DOHH2 (cell line): Measurements from ENCODE around the gene PRKN.

Experiments
- H3F3A ChIP-seq: fragments of 200-600 bp; sonication (generic), shearing (Covaris generic); 2 replicates; pipeline ENCODE4 v1.6.0; 2016; ENCODE audit warnings: antibody characterized with exemption, mild to moderate bottlenecking; ENCODE audit not compliant: control insufficient read depth, insufficient read depth
- H3K27ac ChIP-seq: fragments of 200-600 bp; sonication (generic); 2 replicates; pipeline ENCODE4 v1.5.1; 2014; ENCODE audit warnings: low read depth, mild to moderate bottlenecking, low read length, moderate library complexity
- H3K27me3 ChIP-seq: fragments of 200-600 bp; sonication (generic); 2 replicates; pipeline ENCODE4 v1.6.1; 2014; ENCODE audit warnings: mild to moderate bottlenecking, low read length, mixed read lengths; ENCODE audit not compliant: control insufficient read depth
- H3K36me3 ChIP-seq: fragments of 200-600 bp; sonication (generic); 2 replicates; pipeline ENCODE4 v1.6.1; 2014; ENCODE audit warnings: mild to moderate bottlenecking, low read length, moderate library complexity, mixed read lengths; ENCODE audit not compliant: control insufficient read depth
- H3K4me1 ChIP-seq: fragments of 200-600 bp; sonication (generic); 2 replicates; pipeline ENCODE4 v1.6.1; 2014; ENCODE audit warnings: mild to moderate bottlenecking, low read length, mixed read lengths; ENCODE audit not compliant: control insufficient read depth
- H3K4me2 ChIP-seq: fragments of 200-600 bp; sonication (generic); 2 replicates; pipeline ENCODE4 v1.6.0; 2014; ENCODE audit warnings: mild to moderate bottlenecking, low read length, moderate library complexity
- H3K4me3 ChIP-seq: fragments of 200-600 bp; sonication (generic); 2 replicates; pipeline ENCODE4 v1.5.1; 2014; ENCODE audit warnings: mild to moderate bottlenecking, low read length, mixed read lengths
- H3K79me2 ChIP-seq: fragments of 200-600 bp; sonication (generic); 2 replicates; pipeline ENCODE4 v1.6.1; 2014; ENCODE audit warnings: mild to moderate bottlenecking, low read length, mixed read lengths; ENCODE audit not compliant: control insufficient read depth
- H3K9me2 ChIP-seq: fragments of 200-600 bp; sonication (generic); replicated peaks from 2 replicates; pipeline ENCODE4 v1.6.1; 2014; ENCODE audit warnings: mild to moderate bottlenecking, low read length, mixed read lengths; ENCODE audit not compliant: control insufficient read depth
- H3K9me3 ChIP-seq: fragments of 200-600 bp; sonication (generic); 2 replicates; pipeline ENCODE4 v1.6.1; 2014; ENCODE audit warnings: antibody characterized with exemption, low read length, mixed read lengths; ENCODE audit not compliant: control insufficient read depth, insufficient read depth
- H4K20me1 ChIP-seq: fragments of 200-600 bp; sonication (generic); 2 replicates; pipeline ENCODE4 v1.6.0; 2014; ENCODE audit warnings: low read depth, mild to moderate bottlenecking, antibody characterized with exemption, low read length, moderate library complexity; ENCODE audit not compliant: control insufficient read depth, insufficient read depth
- EZH2phosphoT487 ChIP-seq: fragments of 200-600 bp; sonication (generic); IDR thresholded peaks from 2 replicates; pipeline ENCODE4 v1.6.1; 2017; ENCODE audit warnings: borderline replicate concordance, mild to moderate bottlenecking, antibody characterized with exemption, low read length, moderate library complexity, mixed read lengths
- TF ChIP-seq, protein P1 (sequence below): fragments of 200-600 bp; sonication (generic); IDR thresholded peaks from one replicate; pipeline ENCODE4 v1.5.1; 2014; ENCODE audit warnings: antibody characterized with exemption, mild to moderate bottlenecking, low read depth, low read length; ENCODE audit not compliant: poor library complexity, severe bottlenecking

Gene PRKN

DNA sequence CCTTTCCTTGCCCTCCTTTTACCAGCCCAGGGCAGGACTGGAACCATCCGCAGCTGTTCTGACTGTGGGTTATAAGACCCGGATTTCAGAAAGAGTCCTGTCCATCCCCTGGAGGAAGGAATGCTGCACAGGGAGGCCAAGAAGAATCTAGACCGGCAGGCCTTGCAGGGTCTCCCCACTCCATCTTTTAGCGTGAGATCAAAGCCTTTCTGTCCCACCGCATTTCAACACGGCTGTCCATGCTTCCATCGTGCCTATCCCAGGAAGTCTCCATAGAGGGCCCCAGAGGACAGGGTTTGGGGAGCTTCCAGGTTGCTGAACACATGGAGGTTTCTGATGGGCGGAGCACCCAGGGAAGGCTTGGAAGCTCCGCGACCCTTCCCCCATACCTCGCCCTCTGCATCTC lies 1374.4 kb downstream of the PRKN start:
- H3K4me3 ChIP-seq = no peak overlapping the region
- no peaks in the 10 kb centered on the region for H3K36me3 ChIP-seq
- no peaks in the 10 kb centered on the region for H3F3A ChIP-seq
- H3K9me3 ChIP-seq = no peaks in the 10 kb centered on the region
- no peaks in the 10 kb centered on the region for H4K20me1 ChIP-seq
- H3K27me3 ChIP-seq = no peaks in the 10 kb centered on the region
- H3K79me2 ChIP-seq = no peaks in the 10 kb centered on the region
- no peaks in the 10 kb centered on the region for H3K9me2 ChIP-seq
- no peaks in the 10 kb centered on the region for H3K4me1 ChIP-seq
- TF ChIP-seq, protein P1, sequence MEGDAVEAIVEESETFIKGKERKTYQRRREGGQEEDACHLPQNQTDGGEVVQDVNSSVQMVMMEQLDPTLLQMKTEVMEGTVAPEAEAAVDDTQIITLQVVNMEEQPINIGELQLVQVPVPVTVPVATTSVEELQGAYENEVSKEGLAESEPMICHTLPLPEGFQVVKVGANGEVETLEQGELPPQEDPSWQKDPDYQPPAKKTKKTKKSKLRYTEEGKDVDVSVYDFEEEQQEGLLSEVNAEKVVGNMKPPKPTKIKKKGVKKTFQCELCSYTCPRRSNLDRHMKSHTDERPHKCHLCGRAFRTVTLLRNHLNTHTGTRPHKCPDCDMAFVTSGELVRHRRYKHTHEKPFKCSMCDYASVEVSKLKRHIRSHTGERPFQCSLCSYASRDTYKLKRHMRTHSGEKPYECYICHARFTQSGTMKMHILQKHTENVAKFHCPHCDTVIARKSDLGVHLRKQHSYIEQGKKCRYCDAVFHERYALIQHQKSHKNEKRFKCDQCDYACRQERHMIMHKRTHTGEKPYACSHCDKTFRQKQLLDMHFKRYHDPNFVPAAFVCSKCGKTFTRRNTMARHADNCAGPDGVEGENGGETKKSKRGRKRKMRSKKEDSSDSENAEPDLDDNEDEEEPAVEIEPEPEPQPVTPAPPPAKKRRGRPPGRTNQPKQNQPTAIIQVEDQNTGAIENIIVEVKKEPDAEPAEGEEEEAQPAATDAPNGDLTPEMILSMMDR = no peak
- TF ChIP-seq EZH2phosphoT487 = no peak
- H3K27ac ChIP-seq = no peak overlapping the region
- no peak overlapping the region for H3K4me2 ChIP-seq

GRCh38 chr6:161351858-161352257 lies 1375.7 kb downstream of the PRKN start:
- Histone ChIP-seq H3K36me3 (no peaks in the 10 kb centered on the region), H3K79me2 (no peaks in the 10 kb centered on the region), H3K27me3 (no peaks in the 10 kb centered on the region), H3F3A (no peaks in the 10 kb centered on the region), H3K4me1 (no peaks in the 10 kb centered on the region), H4K20me1 (no peaks in the 10 kb centered on the region), H3K4me3 (no peak overlapping the region), H3K9me2 (no peaks in the 10 kb centered on the region), H3K27ac (no peak overlapping the region), H3K4me2 (no peak overlapping the region), H3K9me3 (no peaks in the 10 kb centered on the region)
- TF ChIP-seq, protein P1 = no peak
- TF ChIP-seq EZH2phosphoT487 = no peak

- H3K36me3 ChIP-seq = no peaks in the 10 kb centered on the region
- H4K20me1 ChIP-seq = no peaks in the 10 kb centered on the region
- no peaks in the 10 kb centered on the region for H3K79me2 ChIP-seq
- H3K4me3 ChIP-seq = no peak overlapping the region
- no peaks in the 10 kb centered on the region for H3K9me2 ChIP-seq
- H3K27ac ChIP-seq = no peak overlapping the region
- H3K4me1 ChIP-seq = no peaks in the 10 kb centered on the region
- no peaks in the 10 kb centered on the region for H3F3A ChIP-seq
- H3K9me3 ChIP-seq = no peaks in the 10 kb centered on the region
- no peaks in the 10 kb centered on the region for H3K27me3 ChIP-seq
- TF ChIP-seq EZH2phosphoT487 = no peak
- TF ChIP-seq, protein P1 = no peak
- no peak overlapping the region for H3K4me2 ChIP-seq
These were observed 1377.7 kb downstream of the PRKN start for GRCh38 chr6:161349886-161350285.

GRCh38 chr6:161348628-161348994 lies 1379.0 kb downstream of the PRKN start:
- Histone ChIP-seq H3K36me3 (no peaks in the 10 kb centered on the region), H3K79me2 (no peaks in the 10 kb centered on the region), H3K27me3 (no peaks in the 10 kb centered on the region), H3K27ac (no peak overlapping the region), H3K4me3 (no peak overlapping the region), H3K9me2 (no peaks in the 10 kb centered on the region), H4K20me1 (no peaks in the 10 kb centered on the region), H3K9me3 (no peaks in the 10 kb centered on the region), H3K4me2 (no peak overlapping the region), H3K4me1 (no peaks in the 10 kb centered on the region), H3F3A (no peaks in the 10 kb centered on the region)
- TF ChIP-seq, protein P1 = no peak
- no peak for TF ChIP-seq EZH2phosphoT487
